Upper lobe of right lung (tissue), 1 donor: ENCODE measurements around the gene TREML4. TPM values are rescaled to one million over a fixed set of nuclear protein-coding genes. Genes with fewer than 3 reads are reported as not detected.

Experiments
- ATAC-seq: fragments of 200-7000 bp; cut with Tn5 transposase; one replicate; pipeline ENCODE4 v1.9.1; 2020; ENCODE audit warnings: mild to moderate bottlenecking, moderate library complexity
- DNase-seq: peaks from one replicate; pipeline ENCODE4 v3.0.0-alpha.2; 2020
- H3K27ac ChIP-seq: fragments of 200-600 bp; one replicate; pipeline ENCODE4 v1.8.0; 2022
- H3K27me3 ChIP-seq: fragments of 200-600 bp; one replicate; pipeline ENCODE4 v1.8.0; 2022; ENCODE audit warnings: mild to moderate bottlenecking
- H3K36me3 ChIP-seq: fragments of 200-600 bp; one replicate; pipeline ENCODE4 v1.8.0; 2022
- H3K4me1 ChIP-seq: fragments of 200-600 bp; one replicate; pipeline ENCODE4 v1.8.0; 2022
- H3K4me3 ChIP-seq: fragments of 200-600 bp; one replicate; pipeline ENCODE4 v1.8.0; 2022; ENCODE audit warnings: mild to moderate bottlenecking
- H3K9me3 ChIP-seq: fragments of 200-600 bp; one replicate; pipeline ENCODE4 v1.8.0; 2022
- CTCF ChIP-seq: fragments of 200-600 bp; IDR thresholded peaks from one replicate; pipeline ENCODE4 v1.8.0; 2022; ENCODE audit warnings: antibody characterized with exemption
- intact Hi-C: fragments of 100-400 bp; cut with DNase I; formaldehyde crosslinking; loops from one replicate; pipeline ENCODE4 v1.11.0; 2022
- total RNA-seq: library from RNA; stranded (reverse); fragmentation: NEBNext Ultra II Directional; extraction: Animal tissue kit (Norgen Biotek cat#: 25700); gene quantifications from one replicate; pipeline ENCODE4 v1.2.1, GENCODE V29; 2021
- donor health status: DM: no; HTN: yes; CAD: no; lungs with severe emphysema.

Gene TREML4
- total RNA-seq, 1 donor from 2014 or later = not detected

GRCh38 chr6:41283600-41283999 is 55.5 kb downstream of the TREML4 start:
- no peak for TF ChIP-seq CTCF
- no peak overlapping the region for H3K27ac ChIP-seq
- H3K4me1 ChIP-seq = peaks cover 35% of the 10 kb centered on the region
- no peaks in the 10 kb centered on the region for H3K9me3 ChIP-seq
- H3K27me3 ChIP-seq = no peaks in the 10 kb centered on the region
- no peak overlapping the region for H3K4me3 ChIP-seq
- no peak for DNase-seq
- intact Hi-C loops = no loop called here
- no peak for ATAC-seq
- no peaks in the 10 kb centered on the region for H3K36me3 ChIP-seq

- Histone ChIP-seq H3K27ac (peak overlapping the region; percentile 59), H3K27me3 (no peaks in the 10 kb centered on the region), H3K4me1 (peaks cover 27% of the 10 kb centered on the region), H3K9me3 (no peaks in the 10 kb centered on the region), H3K4me3 (peak overlapping the region; percentile 27), H3K36me3 (no peaks in the 10 kb centered on the region)
- no peak for DNase-seq
- no peak for TF ChIP-seq CTCF
- ATAC-seq = peak; percentile 73
- intact Hi-C loops = no loop called here
These were observed 56.6 kb downstream of the TREML4 start for GRCh38 chr6:41284726-41285125.

- peak; percentile 76 for DNase-seq
- ATAC-seq = peak; percentile 83
- Histone ChIP-seq H3K27me3 (no peaks in the 10 kb centered on the region), H3K27ac (peak within 1 kb of the TSS; percentile 81), H3K4me1 (peaks cover 27% of the 10 kb centered on the region), H3K9me3 (no peaks in the 10 kb centered on the region), H3K4me3 (peak within 1 kb of the TSS; percentile 27), H3K36me3 (no peaks in the 10 kb centered on the region)
- intact Hi-C loops = no loop called here
- TF ChIP-seq CTCF = no peak
These were observed 58.6 kb downstream of the TREML4 start, which contains the start of gene TREM1 for GRCh38 chr6:41286544-41287346. Gene TREM1 (minus strand): TSS chr6:41286682. CDS start chr6:41286655, 27 bp downstream.

GRCh38 chr6:41288030-41288753 is 60.0 kb downstream of the TREML4 start:
- DNase-seq (no peak), ATAC-seq (peak; percentile 52)
- Histone ChIP-seq H3K4me3 (no peak overlapping the region), H3K36me3 (no peaks in the 10 kb centered on the region), H3K9me3 (no peaks in the 10 kb centered on the region), H3K27ac (no peak overlapping the region), H3K27me3 (no peaks in the 10 kb centered on the region), H3K4me1 (peaks cover 27% of the 10 kb centered on the region)
- TF ChIP-seq CTCF = no peak
- intact Hi-C loops = no loop called here

Other genes with a start within 250 kb of the TREML4 start
- 1.4 TPM for gene UNC5CL, start 189.1 kb upstream of the TREML4 start, total RNA-seq
- not detected for gene TSPO2, start 185.9 kb upstream of the TREML4 start, total RNA-seq
- gene APOBEC2, start 175.1 kb upstream of the TREML4 start, total RNA-seq = not detected
- 22.1 TPM for gene OARD1, start 156.0 kb upstream of the TREML4 start, total RNA-seq
- 23.9 TPM for gene NFYA, start 155.4 kb upstream of the TREML4 start, total RNA-seq
- 2.5 TPM for gene TREML1, start 74.0 kb upstream of the TREML4 start, total RNA-seq
- 62.2 TPM for gene TREM2, start 65.2 kb upstream of the TREML4 start, total RNA-seq
- 0.61 TPM for gene TREML2, start 27.2 kb upstream of the TREML4 start, total RNA-seq
- gene TREM1, start 58.3 kb downstream of the TREML4 start, total RNA-seq = 61.2 TPM
- not detected for gene NCR2, start 107.3 kb downstream of the TREML4 start, total RNA-seq